SK-N-SH (cell line): Measurements from ENCODE around the gene SBF2.

Source experiments
- CTCF ChIP-seq: fragments of 200-600 bp; sonication (generic); IDR thresholded peaks from 2 replicates; pipeline ENCODE4 v1.6.1; 2017; ENCODE audit warnings: antibody characterized with exemption, mild to moderate bottlenecking, moderate library complexity
- EZH2phosphoT487 ChIP-seq: fragments of 200-600 bp; sonication (generic); IDR thresholded peaks from 2 replicates; pipeline ENCODE4 v1.6.1; 2017; ENCODE audit warnings: low read depth, mixed run types, mild to moderate bottlenecking, antibody characterized with exemption, moderate library complexity, borderline replicate concordance
- GABPA ChIP-seq: IDR thresholded peaks from 2 replicates; pipeline ENCODE4 v1.4.0; 2012; ENCODE audit warnings: low read depth, mild to moderate bottlenecking
- MEF2A ChIP-seq: IDR thresholded peaks from 2 replicates; pipeline ENCODE4 v1.4.0; 2012; ENCODE audit warnings: low read depth, borderline replicate concordance
- POLR2AphosphoS5 ChIP-seq: IDR thresholded peaks from 2 replicates; pipeline ENCODE4 v1.6.1; 2012; ENCODE audit warnings: low read depth, low read length
- RAD21 ChIP-seq: IDR thresholded peaks from 2 replicates; pipeline ENCODE4 v1.6.1; 2012; ENCODE audit warnings: mild to moderate bottlenecking, low read length
- SMC3 ChIP-seq: IDR thresholded peaks from 2 replicates; pipeline ENCODE4 v1.6.1; 2012; ENCODE audit warnings: low read depth, low read length, improper control_type of control experiment
- TAF1 ChIP-seq: IDR thresholded peaks from 2 replicates; pipeline ENCODE4 v1.6.1; 2012; ENCODE audit warnings: low read depth, mild to moderate bottlenecking, low read length, moderate library complexity, borderline replicate concordance
- TCF12 ChIP-seq: IDR thresholded peaks from 2 replicates; pipeline ENCODE4 v1.4.0; 2012
- USF2 ChIP-seq: fragments of 150-350 bp; IDR thresholded peaks from 2 replicates; pipeline ENCODE4 v1.6.1; 2017; ENCODE audit warnings: antibody characterized with exemption, low read length, low read depth, borderline replicate concordance
- ZBTB33 ChIP-seq: IDR thresholded peaks from 2 replicates; pipeline ENCODE4 v1.4.0; 2012; ENCODE audit warnings: low read depth, borderline replicate concordance

GRCh38 chr11:9862981-9863380 is 431.0 kb downstream of the SBF2 start:
- no peak for TF ChIP-seq POLR2AphosphoS5
- TF ChIP-seq TAF1 = no peak
- no peak for TF ChIP-seq MEF2A
- TF ChIP-seq SMC3 = no peak
- TF ChIP-seq USF2 = no peak
- no peak for TF ChIP-seq CTCF
- TF ChIP-seq GABPA = no peak
- no peak for TF ChIP-seq ZBTB33
- no peak for TF ChIP-seq RAD21
- no peak for TF ChIP-seq TCF12
- no peak for TF ChIP-seq EZH2phosphoT487
